Small intestine (tissue), 16 donors: ENCODE measurements around the gene CES3. TPM values are rescaled to one million over a fixed set of nuclear protein-coding genes. Genes with fewer than 3 reads are reported as not detected.

Experiments
- DNase-seq, 2 donors: peaks; one replicate each; pipeline versions ENCODE4 v3.0.0 to v3.0.0-alpha.2; 2013
- FAIRE-seq: peaks from 2 replicates; lab custom pipeline; 2012; peaks lifted over from hg19 to GRCh38; lab: Jason Lieb, UNC
- H3K27ac ChIP-seq, 3 donors: one replicate each; pipeline ENCODE4 v1.5.1; 2013; ENCODE audit warnings: low read length in 2 of 3, mild to moderate bottlenecking in 2 of 3, control low read depth in 1 of 3, inconsistent platforms in 1 of 3, low read depth in 1 of 3, moderate library complexity in 1 of 3
- H3K27me3 ChIP-seq, 3 donors: one replicate each; pipeline ENCODE4 v1.6.1; 2013; ENCODE audit warnings: low read length in 3 of 3, inconsistent platforms in 1 of 3; ENCODE audit not compliant: control insufficient read depth in 3 of 3, insufficient read depth in 3 of 3
- H3K36me3 ChIP-seq, 3 donors: one replicate each; pipeline ENCODE4 v1.6.1; 2013; ENCODE audit warnings: low read length in 3 of 3, inconsistent platforms in 1 of 3, low read depth in 1 of 3, mild to moderate bottlenecking in 1 of 3, moderate library complexity in 1 of 3; ENCODE audit not compliant: control insufficient read depth in 3 of 3, insufficient read depth in 2 of 3
- H3K4me1 ChIP-seq, 3 donors: one replicate each; pipeline ENCODE4 v1.6.1; 2013; ENCODE audit warnings: low read length in 2 of 3, inconsistent platforms in 1 of 3, low read depth in 1 of 3, mild to moderate bottlenecking in 1 of 3, moderate library complexity in 1 of 3; ENCODE audit not compliant: control insufficient read depth in 3 of 3, insufficient read depth in 2 of 3
- H3K4me3 ChIP-seq, 3 donors: one replicate each; pipeline ENCODE4 v1.5.1; 2013; ENCODE audit warnings: low read length in 3 of 3, control low read depth in 1 of 3, inconsistent platforms in 1 of 3, low read depth in 1 of 3, mild to moderate bottlenecking in 1 of 3, moderate library complexity in 1 of 3
- H3K9me3 ChIP-seq, 2 donors: one replicate each; pipeline ENCODE4 v1.6.1; 2013; ENCODE audit warnings: low read depth in 1 of 2, low read length in 1 of 2; ENCODE audit not compliant: control insufficient read depth in 2 of 2, insufficient read depth in 1 of 2
- WGBS, 3 donors: extraction: QIAGEN DNeasy Blood & Tissue Kit; methylation state at CpG; one replicate each; pipeline ENCODE4 v1.1.7; 2013; 5-methylcytosine and 5-hydroxymethylcytosine counted together
- long read RNA-seq, 10 donors: transcript quantifications; one replicate each; lab custom pipeline, GENCODE V29; 2026
- polyA plus RNA-seq, 4 donors: library from polyadenylated mRNA; stranded (reverse) in 3 of 4; unstranded in 1 of 4; fragments of 200-250 nt in 3 of 4; fragments of 120-200 nt in 1 of 4; gene quantifications; one replicate each; pipeline versions ENCODE4 v1.2.1 to v1.2.3, GENCODE V29; 2013
- donor health status: healthy with polysubstance abuse.
- donor health status: control.
- donor health status: control.
- donor health status: Bipolar disorder and iron deficiency.
- donor health status: healthy.

The CES3 gene, protein sequence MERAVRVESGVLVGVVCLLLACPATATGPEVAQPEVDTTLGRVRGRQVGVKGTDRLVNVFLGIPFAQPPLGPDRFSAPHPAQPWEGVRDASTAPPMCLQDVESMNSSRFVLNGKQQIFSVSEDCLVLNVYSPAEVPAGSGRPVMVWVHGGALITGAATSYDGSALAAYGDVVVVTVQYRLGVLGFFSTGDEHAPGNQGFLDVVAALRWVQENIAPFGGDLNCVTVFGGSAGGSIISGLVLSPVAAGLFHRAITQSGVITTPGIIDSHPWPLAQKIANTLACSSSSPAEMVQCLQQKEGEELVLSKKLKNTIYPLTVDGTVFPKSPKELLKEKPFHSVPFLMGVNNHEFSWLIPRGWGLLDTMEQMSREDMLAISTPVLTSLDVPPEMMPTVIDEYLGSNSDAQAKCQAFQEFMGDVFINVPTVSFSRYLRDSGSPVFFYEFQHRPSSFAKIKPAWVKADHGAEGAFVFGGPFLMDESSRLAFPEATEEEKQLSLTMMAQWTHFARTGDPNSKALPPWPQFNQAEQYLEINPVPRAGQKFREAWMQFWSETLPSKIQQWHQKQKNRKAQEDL
- 10 to 100 TPM; 14.6 to 36.0 (median 24.3) TPM for polyA plus RNA-seq
- long read RNA-seq, donor 1 = 0 reads
- long read RNA-seq, donor 2, partial matches to known transcripts = 0 of 1 reads
- long read RNA-seq, donor 2, other reads (novel, unspliced or antisense) = 0 of 1 reads
- long read RNA-seq, donor 3, partial matches to known transcripts = 7 of 8 reads
- long read RNA-seq, donor 3, other reads (novel, unspliced or antisense) = 0 of 8 reads
- long read RNA-seq, donor 4 = 0 reads
- long read RNA-seq, donor 5, partial matches to known transcripts = 0 of 1 reads
- long read RNA-seq, donor 5, other reads (novel, unspliced or antisense) = 0 of 1 reads
- long read RNA-seq, donor 6, partial matches to known transcripts = 0 of 2 reads
- long read RNA-seq, donor 6, other reads (novel, unspliced or antisense) = 0 of 2 reads
- long read RNA-seq, donor 7 = 0 reads
- long read RNA-seq, donor 8 = 0 reads
- long read RNA-seq, donor 9, partial matches to known transcripts = 0 of 1 reads
- long read RNA-seq, donor 9, other reads (novel, unspliced or antisense) = 0 of 1 reads
- long read RNA-seq, donor 10, partial matches to known transcripts = 0 of 1 reads
- long read RNA-seq, donor 10, other reads (novel, unspliced or antisense) = 0 of 1 reads

DNA sequence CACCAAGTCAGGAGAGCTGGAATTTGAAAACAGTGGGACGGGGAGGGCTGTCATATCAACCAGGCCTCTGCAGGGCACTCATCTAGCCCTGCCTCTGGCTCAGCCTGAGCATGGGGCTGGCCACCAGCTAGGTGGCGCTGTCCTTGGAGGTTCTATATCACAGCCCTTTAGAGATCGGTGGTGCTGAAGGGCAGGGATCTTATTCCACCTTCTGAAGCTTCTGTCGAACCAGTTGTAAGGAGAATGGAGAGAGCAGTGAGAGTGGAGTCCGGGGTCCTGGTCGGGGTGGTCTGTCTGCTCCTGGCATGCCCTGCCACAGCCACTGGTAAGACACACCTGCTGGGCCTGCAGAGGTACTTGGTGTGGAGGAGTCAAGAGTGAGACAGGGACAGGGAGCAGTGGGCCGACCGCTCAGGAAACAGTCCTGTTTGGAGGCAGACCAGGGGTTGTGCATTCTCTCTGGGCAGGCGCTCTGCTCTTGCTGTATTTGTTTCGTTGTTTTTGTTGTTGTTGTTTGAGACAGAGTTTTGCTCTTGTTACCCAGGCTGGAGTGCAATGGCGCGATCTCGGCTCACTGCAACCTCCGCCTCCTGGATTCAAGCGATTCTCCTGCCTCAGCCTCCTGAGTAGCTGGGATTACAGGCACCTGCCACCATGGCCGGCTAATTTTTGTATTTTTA, at the start of gene CES3:
Gene CES3, plus strand, starts transcription at position 202 of the 680 bp plus-strand sequence. Its CDS starts 42 bp downstream, at position 244.
- FAIRE-seq = no peak
- Histone ChIP-seq H3K4me3 (peak within 1 kb of the TSS in 2 of 3 donors; percentile 21 to 40), H3K27me3 (no peaks in the 10 kb centered on the region), H3K27ac (peak within 1 kb of the TSS in 2 of 3 donors; percentile 61 to 80), H3K4me1 (peaks cover 0 to 22% (median 0%) of the 10 kb centered on the region in 3 donors), H3K36me3 (peaks cover 0 to 28% (median 0%) of the 10 kb centered on the region in 3 donors), H3K9me3 (no peaks in the 10 kb centered on the region)
- DNase-seq = peak; percentile 91 to 92
- 15 to 60% (median 27%) methylated on average over 16 of the region's 16 CpGs for WGBS, 3 donors

DNA sequence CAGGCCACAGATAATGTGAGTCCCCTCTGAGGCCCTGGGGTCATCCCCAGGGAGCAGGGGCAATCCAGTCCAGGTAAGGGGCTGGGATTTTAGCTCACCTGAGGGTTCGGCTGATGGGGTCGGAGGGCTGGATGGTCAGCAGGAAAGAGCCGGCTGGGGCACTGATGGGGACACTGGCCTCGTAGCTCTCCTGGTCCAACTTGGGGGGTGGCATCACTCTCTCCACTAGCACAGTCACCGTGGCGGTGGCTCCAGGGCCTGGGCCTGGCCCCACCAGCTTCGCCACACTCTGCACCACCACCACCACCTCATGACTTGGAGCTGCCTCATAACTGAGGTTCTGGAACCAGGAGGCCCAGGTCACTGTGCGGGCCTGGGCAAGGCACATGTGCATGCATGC, 49.3 kb upstream of the CES3 start:
- H3K27me3 ChIP-seq = no peaks in the 10 kb centered on the region
- FAIRE-seq (no peak), DNase-seq (no peak)
- H3K4me1 ChIP-seq = peaks cover 0 to 9% (median 0%) of the 10 kb centered on the region in 3 donors
- no peaks in the 10 kb centered on the region for H3K9me3 ChIP-seq
- 86 to 96% (median 95%) methylated on average over 8 of the region's 8 CpGs for WGBS, 3 donors
- H3K27ac ChIP-seq = no peak overlapping the region
- H3K4me3 ChIP-seq = no peak overlapping the region
- H3K36me3 ChIP-seq = peaks cover 0 to 2% (median 0%) of the 10 kb centered on the region in 3 donors

DNA sequence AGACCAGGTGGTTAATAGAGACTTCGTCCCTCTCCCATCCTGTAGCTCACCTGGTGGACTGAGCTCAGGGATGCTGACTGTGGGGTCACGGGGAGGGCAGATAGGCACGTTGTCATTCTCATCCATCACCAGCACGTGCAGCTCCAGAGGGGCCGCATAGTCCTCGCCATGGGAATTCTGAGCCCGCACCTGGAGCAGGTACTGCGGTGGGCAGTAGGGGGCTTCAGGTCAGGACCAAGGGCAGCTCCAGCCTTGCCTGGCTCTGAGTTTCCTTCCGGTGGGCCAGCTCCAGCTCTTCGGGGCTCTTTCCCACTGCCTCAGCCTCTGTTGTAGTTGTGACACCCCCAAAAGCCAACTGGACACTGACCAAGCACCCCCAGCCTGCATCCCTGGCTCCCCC, 48.0 kb upstream of the CES3 start:
- Histone ChIP-seq H3K4me3 (no peak overlapping the region), H3K36me3 (peaks cover 0 to 2% (median 0%) of the 10 kb centered on the region in 3 donors), H3K27ac (no peak overlapping the region), H3K27me3 (no peaks in the 10 kb centered on the region), H3K4me1 (peaks cover 0 to 3% (median under 1%) of the 10 kb centered on the region in 3 donors), H3K9me3 (no peaks in the 10 kb centered on the region)
- WGBS, 3 donors = 53 to 75% (median 69%) methylated on average over 10 of the region's 10 CpGs
- no peak for DNase-seq
- FAIRE-seq = no peak

DNA sequence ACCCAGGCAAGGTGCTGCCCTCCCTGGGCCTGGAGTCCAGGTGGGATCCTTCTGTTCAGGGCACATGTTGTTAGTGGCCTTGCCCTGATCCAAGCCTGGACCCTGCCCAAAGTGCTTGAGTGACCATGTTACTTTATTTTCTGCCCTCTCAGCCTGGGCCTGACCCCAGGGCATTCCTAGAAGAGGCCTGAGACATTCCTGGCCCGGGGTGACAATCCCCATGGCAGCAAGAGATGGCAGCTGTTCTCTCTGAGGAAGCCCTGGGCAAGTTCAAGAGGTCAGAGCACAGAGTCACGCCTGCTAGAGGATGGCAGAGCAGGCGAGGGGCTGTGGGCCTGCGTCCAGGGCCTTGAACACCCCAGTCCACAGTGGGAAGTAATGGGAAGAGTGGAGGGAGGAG, 47.4 kb upstream of the CES3 start:
- DNase-seq = no peak
- no peaks in the 10 kb centered on the region for H3K27me3 ChIP-seq
- H3K4me1 ChIP-seq = peaks cover 0 to 6% (median 4%) of the 10 kb centered on the region in 3 donors
- peaks cover 0 to 2% (median 0%) of the 10 kb centered on the region in 3 donors for H3K36me3 ChIP-seq
- no peak overlapping the region for H3K4me3 ChIP-seq
- FAIRE-seq = no peak
- WGBS, 3 donors = 69 to 81% (median 76%) methylated on average over 4 of the region's 4 CpGs
- no peak overlapping the region for H3K27ac ChIP-seq
- H3K9me3 ChIP-seq = no peaks in the 10 kb centered on the region

DNA sequence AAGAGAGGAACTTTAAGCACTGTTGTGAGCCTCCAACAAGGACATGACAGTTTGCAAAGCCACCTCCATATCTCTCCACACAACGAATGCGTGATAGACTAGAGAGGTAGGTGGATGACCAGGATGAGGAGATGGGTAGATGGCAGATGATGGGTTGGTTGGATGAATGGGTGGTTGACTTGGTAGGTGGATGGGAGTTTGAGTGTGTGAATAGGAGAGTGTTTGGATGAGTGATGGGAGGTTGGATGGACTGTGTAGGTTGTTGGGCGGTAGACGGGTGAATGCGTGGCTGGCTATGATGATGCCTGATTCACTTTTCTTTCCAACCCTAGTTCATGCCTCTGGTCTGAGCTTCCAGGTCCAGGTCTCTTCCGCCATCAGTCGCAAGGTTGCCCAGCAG, 46.5 kb upstream of the CES3 start:
- H3K4me3 ChIP-seq = no peak overlapping the region
- H3K4me1 ChIP-seq = peaks cover 0 to 15% (median 4%) of the 10 kb centered on the region in 3 donors
- DNase-seq = no peak
- WGBS, 3 donors = 97 to 98% (median 97%) methylated on average over 7 of the region's 7 CpGs
- peaks cover 0 to 2% (median 0%) of the 10 kb centered on the region in 3 donors for H3K27me3 ChIP-seq
- no peak overlapping the region for H3K27ac ChIP-seq
- H3K36me3 ChIP-seq = peaks cover 0 to 2% (median 0%) of the 10 kb centered on the region in 3 donors
- no peak for FAIRE-seq
- H3K9me3 ChIP-seq = no peaks in the 10 kb centered on the region

DNA sequence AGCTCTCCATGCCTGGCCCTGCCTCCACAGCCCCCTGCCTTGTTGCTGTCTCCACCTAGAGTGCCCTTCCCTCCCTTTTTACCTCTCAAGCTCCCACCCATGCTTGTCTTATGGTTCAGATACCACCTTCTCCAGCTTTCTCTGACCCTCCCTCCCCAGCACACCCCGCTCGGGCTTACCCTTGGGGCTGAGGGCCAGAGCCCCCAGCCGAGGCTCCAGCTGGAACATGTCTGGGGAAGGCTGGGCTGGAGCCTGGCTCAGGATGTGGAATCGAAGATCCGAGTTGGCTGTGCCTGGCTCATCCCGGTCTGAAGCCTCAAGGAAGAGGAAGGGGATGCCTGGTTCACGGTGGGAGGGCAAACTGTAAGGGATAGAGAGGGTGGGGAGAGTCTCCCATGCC, 46.0 kb upstream of the CES3 start:
- no peak overlapping the region for H3K4me3 ChIP-seq
- H3K27ac ChIP-seq = no peak overlapping the region
- H3K36me3 ChIP-seq = peaks cover 0 to 2% (median 0%) of the 10 kb centered on the region in 3 donors
- H3K9me3 ChIP-seq = no peaks in the 10 kb centered on the region
- no peak for DNase-seq
- no peak for FAIRE-seq
- peaks cover 0 to 2% (median 0%) of the 10 kb centered on the region in 3 donors for H3K27me3 ChIP-seq
- peaks cover 0 to 19% (median 4%) of the 10 kb centered on the region in 3 donors for H3K4me1 ChIP-seq
- WGBS, 3 donors = 60 to 89% (median 74%) methylated on average over 7 of the region's 7 CpGs

DNA sequence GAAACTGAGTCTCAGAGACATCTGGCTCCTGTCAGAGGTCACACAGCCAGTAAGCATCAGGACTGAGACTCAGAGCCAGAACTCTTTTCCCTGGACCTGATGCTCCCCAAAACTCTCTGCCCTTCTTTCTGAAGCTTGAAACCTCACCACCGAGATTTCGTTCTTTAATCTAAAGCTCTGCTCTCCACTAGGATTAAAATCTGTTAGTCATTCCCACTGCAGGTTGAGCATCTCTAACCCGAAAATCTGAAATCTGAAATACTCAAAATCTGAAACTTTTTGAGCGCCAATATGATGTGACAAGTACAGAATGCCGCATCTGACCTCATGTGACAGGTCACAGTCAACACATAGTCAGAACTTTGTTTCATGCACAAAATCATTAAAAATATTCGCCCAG, 44.5 kb upstream of the CES3 start:
- Histone ChIP-seq H3K9me3 (no peaks in the 10 kb centered on the region), H3K36me3 (peaks cover 0 to 2% (median 0%) of the 10 kb centered on the region in 3 donors), H3K4me1 (peaks cover 0 to 22% (median 4%) of the 10 kb centered on the region in 3 donors), H3K4me3 (no peak overlapping the region), H3K27ac (no peak overlapping the region), H3K27me3 (peaks cover 0 to 2% (median 0%) of the 10 kb centered on the region in 3 donors)
- WGBS, 3 donors = 86 to 91% (median 88%) methylated on average over 6 of the region's 6 CpGs
- DNase-seq (no peak), FAIRE-seq (no peak)
